ENCODE measurements around the gene TTC27.

TTC27 gene

DNA sequence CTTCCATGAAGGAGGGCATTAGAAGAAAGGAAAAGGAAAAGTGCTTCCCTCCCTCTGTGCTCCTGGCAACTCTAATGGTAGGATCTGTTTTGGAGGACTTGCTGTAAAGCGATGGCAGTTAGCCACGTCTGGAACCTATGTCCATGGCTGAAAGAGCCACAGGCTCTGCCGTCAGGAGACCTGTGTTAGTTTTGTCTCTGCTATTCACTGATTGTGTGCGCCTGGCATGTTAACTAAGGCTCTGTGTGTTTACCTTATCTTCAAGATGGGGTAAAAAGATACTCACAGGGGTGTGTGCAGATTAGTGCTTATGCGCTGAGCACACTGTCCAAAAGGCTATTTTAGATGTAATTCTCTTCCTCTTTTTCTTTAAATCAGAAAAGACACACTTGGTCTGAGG, 209.1 kb downstream of the TTC27 start:
- H2BK15ac ChIP-seq (ENCODE audit: low read length), result no peak overlapping the region
- no peak overlapping the region for H3K4me3 ChIP-seq (ENCODE audit: low read length in 2 of 2)
- H3K4ac ChIP-seq (ENCODE audit: low read length), result no peak overlapping the region
- no peaks in the 10 kb centered on the region for H3K27me3 ChIP-seq (ENCODE audit: control insufficient read depth in 3 of 3, insufficient read depth in 3 of 3, low read depth in 1 of 3, low read length in 3 of 3)
- no peaks in the 10 kb centered on the region for H3K36me3 ChIP-seq (replicated peaks in 1 of 2; ENCODE audit: control insufficient read depth in 2 of 2, insufficient read depth in 2 of 2, low read length in 2 of 2)
- H3K79me1 ChIP-seq (ENCODE audit: low read depth, low read length), result no peaks in the 10 kb centered on the region
- H3K4me1 ChIP-seq (ENCODE audit: control insufficient read depth in 2 of 2, insufficient read depth in 1 of 2, low read depth in 1 of 2, low read length in 2 of 2), result peaks cover 10% of the 10 kb centered on the region in 2 donors
- H3K23ac ChIP-seq (ENCODE audit: low read depth, low read length, poor library complexity), result no peak overlapping the region
- WGBS, 2 donors (ENCODE audit: extremely low coverage in 2 of 2, insufficient read length in 2 of 2, insufficient replicate concordance in 1 of 2), result no CpG with 5 or more reads among the region's 5 CpGs
- no peak for DNase-seq (ENCODE audit: low spot score)
- no peak overlapping the region for H2BK120ac ChIP-seq (ENCODE audit: low read depth, low read length)
- H2AK5ac ChIP-seq (ENCODE audit: low read depth, low read length), result no peak overlapping the region
- H3K27ac ChIP-seq (replicated peaks; ENCODE audit: low read length), result no peak overlapping the region
- no peak overlapping the region for H3K4me2 ChIP-seq (ENCODE audit: insufficient read depth, low read length, poor library complexity, severe bottlenecking)
- H4K91ac ChIP-seq (ENCODE audit: low read depth, low read length, poor library complexity), result no peak overlapping the region
- no peak overlapping the region for H3K9ac ChIP-seq (ENCODE audit: low read depth, low read length, poor library complexity)
- no peak overlapping the region for H3K18ac ChIP-seq (ENCODE audit: low read length)
- no peak overlapping the region for H3K14ac ChIP-seq (ENCODE audit: low read length)
- H2BK5ac ChIP-seq (ENCODE audit: low read length), result no peak overlapping the region
- H4K8ac ChIP-seq (ENCODE audit: low read depth, low read length), result no peak overlapping the region
- H2BK12ac ChIP-seq (ENCODE audit: low read length), result no peak overlapping the region
- H2AFZ ChIP-seq (ENCODE audit: low read length), result no peak overlapping the region
- peaks cover 2 to 13% of the 10 kb centered on the region in 2 donors for H3K9me3 ChIP-seq (replicated peaks in 1 of 2; ENCODE audit: control insufficient read depth in 2 of 2, insufficient read depth in 1 of 2, low read depth in 1 of 2, low read length in 2 of 2)

DNA sequence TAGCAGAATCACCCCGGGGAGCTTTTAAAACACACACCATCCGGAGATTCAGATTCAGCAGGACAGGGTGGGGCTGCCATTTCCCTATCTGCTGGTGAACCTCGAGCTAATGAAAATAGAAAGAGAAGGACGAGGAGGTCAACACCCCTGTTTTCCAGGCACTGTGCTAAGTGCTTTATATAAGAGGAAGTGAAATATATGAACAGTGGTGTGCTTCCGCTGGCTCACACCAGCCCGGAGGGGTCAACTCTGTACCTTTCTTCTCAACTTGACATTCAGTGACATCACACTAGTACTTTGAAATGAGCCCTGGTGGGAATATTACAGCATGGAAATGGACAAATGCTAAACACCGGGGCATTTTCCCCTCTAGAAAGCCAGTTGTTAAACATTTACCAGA, 210.6 kb downstream of the TTC27 start:
- DNase-seq (ENCODE audit: low spot score), result no peak
- no peak overlapping the region for H4K8ac ChIP-seq (ENCODE audit: low read depth, low read length)
- H3K23ac ChIP-seq (ENCODE audit: low read depth, low read length, poor library complexity), result no peak overlapping the region
- no peak overlapping the region for H3K27ac ChIP-seq (replicated peaks; ENCODE audit: low read length)
- H3K4me3 ChIP-seq (ENCODE audit: low read length in 2 of 2), result no peak overlapping the region
- no peaks in the 10 kb centered on the region for H3K79me1 ChIP-seq (ENCODE audit: low read depth, low read length)
- no peak overlapping the region for H4K91ac ChIP-seq (ENCODE audit: low read depth, low read length, poor library complexity)
- H2BK5ac ChIP-seq (ENCODE audit: low read length), result no peak overlapping the region
- no peak overlapping the region for H2BK120ac ChIP-seq (ENCODE audit: low read depth, low read length)
- peaks cover 2 to 13% of the 10 kb centered on the region in 2 donors for H3K9me3 ChIP-seq (replicated peaks in 1 of 2; ENCODE audit: control insufficient read depth in 2 of 2, insufficient read depth in 1 of 2, low read depth in 1 of 2, low read length in 2 of 2)
- WGBS, 2 donors (ENCODE audit: extremely low coverage in 2 of 2, insufficient read length in 2 of 2, insufficient replicate concordance in 1 of 2), result no CpG with 5 or more reads among the region's 7 CpGs
- H3K4me2 ChIP-seq (ENCODE audit: insufficient read depth, low read length, poor library complexity, severe bottlenecking), result no peak overlapping the region
- no peak overlapping the region for H2BK15ac ChIP-seq (ENCODE audit: low read length)
- no peak overlapping the region for H3K4ac ChIP-seq (ENCODE audit: low read length)
- no peak overlapping the region for H3K18ac ChIP-seq (ENCODE audit: low read length)
- H2AFZ ChIP-seq (ENCODE audit: low read length), result no peak overlapping the region
- H3K27me3 ChIP-seq (ENCODE audit: control insufficient read depth in 3 of 3, insufficient read depth in 3 of 3, low read depth in 1 of 3, low read length in 3 of 3), result no peaks in the 10 kb centered on the region
- H2BK12ac ChIP-seq (ENCODE audit: low read length), result no peak overlapping the region
- no peak overlapping the region for H3K14ac ChIP-seq (ENCODE audit: low read length)
- H2AK5ac ChIP-seq (ENCODE audit: low read depth, low read length), result no peak overlapping the region
- H3K9ac ChIP-seq (ENCODE audit: low read depth, low read length, poor library complexity), result no peak overlapping the region
- H3K4me1 ChIP-seq (ENCODE audit: control insufficient read depth in 2 of 2, insufficient read depth in 1 of 2, low read depth in 1 of 2, low read length in 2 of 2), result peaks cover 0 to 3% of the 10 kb centered on the region in 2 donors
- no peaks in the 10 kb centered on the region for H3K36me3 ChIP-seq (replicated peaks in 1 of 2; ENCODE audit: control insufficient read depth in 2 of 2, insufficient read depth in 2 of 2, low read length in 2 of 2)

DNA sequence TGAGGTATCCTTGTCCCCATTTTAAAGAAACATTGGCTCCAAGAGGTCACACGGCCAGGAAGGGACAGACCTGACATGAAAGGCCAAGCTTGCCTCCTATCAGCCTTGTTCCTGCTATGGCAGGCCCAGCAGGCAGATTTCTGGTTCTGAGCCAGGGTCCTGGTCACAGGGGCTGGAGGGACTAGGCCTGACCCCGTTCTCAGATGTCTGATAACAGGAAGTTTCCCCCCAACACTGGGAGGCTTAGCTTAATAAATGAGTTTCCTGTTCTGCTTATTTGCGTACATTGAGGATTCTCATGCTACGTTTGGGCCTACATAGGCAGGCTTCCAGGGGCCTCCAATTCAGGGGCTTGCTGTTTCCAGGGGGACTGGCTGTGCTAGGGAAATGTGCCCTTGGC, 211.1 kb downstream of the TTC27 start:
- no peak overlapping the region for H4K8ac ChIP-seq (ENCODE audit: low read depth, low read length)
- no CpG with 5 or more reads among the region's 4 CpGs for WGBS, 2 donors (ENCODE audit: extremely low coverage in 2 of 2, insufficient read length in 2 of 2, insufficient replicate concordance in 1 of 2)
- H2BK120ac ChIP-seq (ENCODE audit: low read depth, low read length), result no peak overlapping the region
- H3K4ac ChIP-seq (ENCODE audit: low read length), result no peak overlapping the region
- no peak overlapping the region for H2BK5ac ChIP-seq (ENCODE audit: low read length)
- no peaks in the 10 kb centered on the region for H3K79me1 ChIP-seq (ENCODE audit: low read depth, low read length)
- H3K4me2 ChIP-seq (ENCODE audit: insufficient read depth, low read length, poor library complexity, severe bottlenecking), result no peak overlapping the region
- H3K9me3 ChIP-seq (replicated peaks in 1 of 2; ENCODE audit: control insufficient read depth in 2 of 2, insufficient read depth in 1 of 2, low read depth in 1 of 2, low read length in 2 of 2), result peaks cover 2 to 7% of the 10 kb centered on the region in 2 donors
- peak overlapping the region; percentile 41 for H2AFZ ChIP-seq (ENCODE audit: low read length)
- H3K27me3 ChIP-seq (ENCODE audit: control insufficient read depth in 3 of 3, insufficient read depth in 3 of 3, low read depth in 1 of 3, low read length in 3 of 3), result no peaks in the 10 kb centered on the region
- no peak overlapping the region for H2BK12ac ChIP-seq (ENCODE audit: low read length)
- no peak overlapping the region for H3K27ac ChIP-seq (replicated peaks; ENCODE audit: low read length)
- H3K18ac ChIP-seq (ENCODE audit: low read length), result no peak overlapping the region
- H4K91ac ChIP-seq (ENCODE audit: low read depth, low read length, poor library complexity), result no peak overlapping the region
- no peak overlapping the region for H3K4me3 ChIP-seq (ENCODE audit: low read length in 2 of 2)
- DNase-seq (ENCODE audit: low spot score), result no peak
- no peak overlapping the region for H2AK5ac ChIP-seq (ENCODE audit: low read depth, low read length)
- H3K4me1 ChIP-seq (ENCODE audit: control insufficient read depth in 2 of 2, insufficient read depth in 1 of 2, low read depth in 1 of 2, low read length in 2 of 2), result peaks cover 0 to 3% of the 10 kb centered on the region in 2 donors
- H3K14ac ChIP-seq (ENCODE audit: low read length), result no peak overlapping the region
- H3K9ac ChIP-seq (ENCODE audit: low read depth, low read length, poor library complexity), result no peak overlapping the region
- H3K36me3 ChIP-seq (replicated peaks in 1 of 2; ENCODE audit: control insufficient read depth in 2 of 2, insufficient read depth in 2 of 2, low read length in 2 of 2), result no peaks in the 10 kb centered on the region
- H3K23ac ChIP-seq (ENCODE audit: low read depth, low read length, poor library complexity), result no peak overlapping the region
- H2BK15ac ChIP-seq (ENCODE audit: low read length), result no peak overlapping the region

DNA sequence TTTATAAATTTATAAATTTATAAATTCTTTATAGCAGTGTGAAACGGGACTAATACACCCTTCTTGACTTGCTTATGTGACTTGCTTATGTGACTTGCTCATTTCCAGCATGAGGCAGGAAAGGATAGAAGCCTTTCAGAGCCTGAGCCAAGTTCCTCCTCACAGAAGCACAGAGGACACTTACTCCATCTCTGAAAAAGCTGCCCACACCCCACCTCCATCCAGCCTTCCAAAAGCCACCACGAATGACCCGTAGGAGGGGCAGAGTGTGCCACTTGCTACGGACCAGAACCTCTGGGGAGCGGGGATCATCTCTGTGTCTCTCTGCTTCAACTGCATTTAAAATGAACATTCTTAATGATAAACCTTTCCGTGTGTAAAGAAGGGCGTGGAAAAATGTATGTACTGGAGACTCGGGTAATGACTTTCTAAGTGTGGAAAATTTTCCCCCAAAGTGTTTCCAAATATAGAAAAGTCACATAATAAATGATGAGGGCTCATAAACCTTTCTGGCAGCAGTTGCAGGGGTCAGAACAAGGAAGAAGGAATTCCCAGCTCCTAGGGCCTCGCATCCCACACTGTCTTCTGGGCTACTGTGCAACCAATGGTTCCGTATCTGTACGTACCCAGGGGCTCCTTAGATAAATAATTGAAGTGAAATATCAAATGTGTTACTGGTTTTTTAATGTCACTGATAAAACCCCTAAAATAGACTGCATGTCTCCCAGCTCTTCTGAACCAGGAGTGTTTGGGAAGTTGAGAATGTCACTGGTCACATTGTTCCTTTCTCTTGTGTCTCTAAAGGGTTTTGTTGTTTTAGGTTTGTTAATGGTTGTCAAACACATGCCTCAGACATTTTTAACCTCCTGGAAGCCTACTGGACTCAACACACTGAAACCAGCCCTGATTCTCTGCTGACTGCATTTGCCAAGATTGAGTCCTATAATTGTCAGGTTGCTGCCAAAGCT, 214.4 kb downstream of the TTC27 start:
- Histone ChIP-seq H2AK5ac (ENCODE audit: low read depth, low read length) (no peak overlapping the region), H2BK12ac (ENCODE audit: low read length) (no peak overlapping the region), H3K18ac (ENCODE audit: low read length) (no peak overlapping the region), H3K4me1 (ENCODE audit: control insufficient read depth in 2 of 2, insufficient read depth in 1 of 2, low read depth in 1 of 2, low read length in 2 of 2) (no peaks in the 10 kb centered on the region), H2BK120ac (ENCODE audit: low read depth, low read length) (no peak overlapping the region), H3K27ac (replicated peaks; ENCODE audit: low read length) (no peak overlapping the region), H2BK15ac (ENCODE audit: low read length) (no peak overlapping the region), H4K91ac (ENCODE audit: low read depth, low read length, poor library complexity) (no peak overlapping the region), H4K8ac (ENCODE audit: low read depth, low read length) (no peak overlapping the region), H3K14ac (ENCODE audit: low read length) (no peak overlapping the region), H3K36me3 (replicated peaks in 1 of 2; ENCODE audit: control insufficient read depth in 2 of 2, insufficient read depth in 2 of 2, low read length in 2 of 2) (no peaks in the 10 kb centered on the region), H3K9me3 (replicated peaks in 1 of 2; ENCODE audit: control insufficient read depth in 2 of 2, insufficient read depth in 1 of 2, low read depth in 1 of 2, low read length in 2 of 2) (peaks cover 0 to 2% of the 10 kb centered on the region in 2 donors), H2AFZ (ENCODE audit: low read length) (no peak overlapping the region), H3K23ac (ENCODE audit: low read depth, low read length, poor library complexity) (no peak overlapping the region), H3K4me3 (ENCODE audit: low read length in 2 of 2) (no peak overlapping the region), H2BK5ac (ENCODE audit: low read length) (no peak overlapping the region), H3K4me2 (ENCODE audit: insufficient read depth, low read length, poor library complexity, severe bottlenecking) (no peak overlapping the region), H3K9ac (ENCODE audit: low read depth, low read length, poor library complexity) (no peak overlapping the region), H3K4ac (ENCODE audit: low read length) (no peak overlapping the region), H3K79me1 (ENCODE audit: low read depth, low read length) (no peaks in the 10 kb centered on the region), H3K27me3 (ENCODE audit: control insufficient read depth in 3 of 3, insufficient read depth in 3 of 3, low read depth in 1 of 3, low read length in 3 of 3) (no peaks in the 10 kb centered on the region)
- no peak for DNase-seq (ENCODE audit: low spot score)
- WGBS, 2 donors (ENCODE audit: extremely low coverage in 2 of 2, insufficient read length in 2 of 2, insufficient replicate concordance in 1 of 2), result no CpG with 5 or more reads among the region's 11 CpGs
